K562 (cell line): ENCODE data around the gene MPIG6B. TPM values are rescaled to one million over a fixed set of nuclear protein-coding genes. Genes with fewer than 3 reads are reported as not detected.

ENCODE experiments used
- AFF1 ChIP-seq, 2 experiments: fragments of 450-650 bp; IDR thresholded peaks; 2 replicates each; pipeline ENCODE4 v1.6.1; 2018; ENCODE audit warnings: mild to moderate bottlenecking in 2 of 2, low read depth in 1 of 2; ENCODE audit not compliant: partially characterized antibody in 2 of 2
- ATF4 ChIP-seq: fragments of 450-650 bp; formaldehyde crosslinking; IDR thresholded peaks from 2 replicates; pipeline ENCODE4 v1.4.0; 2022; ENCODE audit warnings: mild to moderate bottlenecking, moderate library complexity
- ERF ChIP-seq: fragments of 450-650 bp; formaldehyde crosslinking; IDR thresholded peaks from 2 replicates; pipeline ENCODE4 v1.4.0; 2020; ENCODE audit warnings: mild to moderate bottlenecking, mixed read lengths
- FOSL1 ChIP-seq: fragments of 200-800 bp; sonication (Bioruptor generic); conservative IDR thresholded peaks from 2 replicates; pipeline ENCODE4 v1.6.1; 2016; ENCODE audit warnings: missing genetic modification characterization, missing compliant biosample characterization
- GTF2E2 ChIP-seq: fragments of 200-800 bp; sonication (Bioruptor generic); IDR thresholded peaks from 2 replicates; pipeline ENCODE4 v1.6.1; 2016; ENCODE audit warnings: missing genetic modification characterization, missing compliant biosample characterization
- JUN ChIP-seq, 2 experiments: sonication (generic) in 1 of 2; formaldehyde crosslinking in 1 of 2; IDR thresholded peaks; 2 replicates each; pipeline versions ENCODE4 v1.6.1 to v1.8.0; 2012 to 2022; ENCODE audit warnings: borderline replicate concordance in 2 of 2, mild to moderate bottlenecking in 2 of 2, improper control_type of control experiment in 1 of 2, low read depth in 1 of 2, low read length in 1 of 2, missing genetic modification reagents in 1 of 2
- L3MBTL2 ChIP-seq: fragments of 450-650 bp; IDR thresholded peaks from 2 replicates; pipeline ENCODE4 v1.6.1; 2016; ENCODE audit warnings: mild to moderate bottlenecking, moderate library complexity
- MTA3 ChIP-seq: fragments of 450-650 bp; formaldehyde crosslinking; IDR thresholded peaks from 2 replicates; pipeline ENCODE4 v1.6.1; 2017; ENCODE audit warnings: mild to moderate bottlenecking, borderline replicate concordance
- PML ChIP-seq: IDR thresholded peaks from 2 replicates; pipeline ENCODE4 v1.6.1; 2012; ENCODE audit warnings: low read length, inconsistent platforms
- POLR2G ChIP-seq: fragments of 200-400 bp; formaldehyde crosslinking; IDR thresholded peaks from 2 replicates; pipeline ENCODE4 v1.6.1; 2017; ENCODE audit warnings: low read depth, mild to moderate bottlenecking, antibody characterized with exemption, low read length, moderate library complexity
- RBBP5 ChIP-seq: fragments of 200-600 bp; sonication (generic); IDR thresholded peaks from 2 replicates; pipeline ENCODE4 v1.6.1; 2012; ENCODE audit warnings: borderline replicate concordance, mild to moderate bottlenecking, low read length, control low read depth, inconsistent platforms; ENCODE audit not compliant: insufficient read depth, poor library complexity, severe bottlenecking
- RBM14 ChIP-seq: fragments of 200-400 bp; formaldehyde crosslinking; IDR thresholded peaks from 2 replicates; pipeline ENCODE4 v1.6.1; 2018; ENCODE audit warnings: low read depth, mild to moderate bottlenecking, low read length, moderate library complexity, borderline replicate concordance; ENCODE audit not compliant: insufficient read depth
- RNF219 ChIP-seq: fragments of 250-450 bp; sonication (Bioruptor Pico); IDR thresholded peaks from 2 replicates; pipeline ENCODE4 v1.5.0; 2022; ENCODE audit warnings: mild to moderate bottlenecking
- SIRT6 ChIP-seq: IDR thresholded peaks from one replicate; pipeline ENCODE4 v1.6.1; 2012; ENCODE audit warnings: low read depth, mild to moderate bottlenecking, control low read depth, inconsistent platforms, low read length, moderate library complexity
- ZBED1 ChIP-seq: IDR thresholded peaks from 2 replicates; pipeline ENCODE4 v1.6.1; 2014
- ZBTB49 ChIP-seq: sonication (generic); formaldehyde crosslinking; IDR thresholded peaks from 2 replicates; pipeline ENCODE4 v1.8.0; 2022; ENCODE audit warnings: missing genetic modification reagents, mild to moderate bottlenecking, borderline replicate concordance
- polyA plus RNA-seq, 8 experiments: library from polyadenylated mRNA; depleted of rRNA in 4 of 8; stranded (reverse) in 5 of 8; unstranded in 3 of 8; fragments of >200 nt; fragmentation: Nextera tagmentation in 2 of 8; fragmentation: Illumina TruSeq in 1 of 8; extraction: Ambion mirVana in 2 of 8; extraction: Trizol in 1 of 8; gene quantifications; 2 replicates each; pipeline versions ENCODE4 v1.2.1 to v1.2.3, GENCODE V29; 2011 to 2014; ENCODE audit warnings: inconsistent platforms in 1 of 8, missing spikeins in 1 of 8
- total RNA-seq, 7 experiments: library from RNA; depleted of rRNA in 6 of 7; stranded (reverse); fragments of >200 nt in 6 of 7; fragmentation: Illumina TruSeq in 2 of 7; extraction: Trizol in 2 of 7; gene quantifications; 2 replicates each; pipeline versions ENCODE4 v1.2.1 to v1.2.3, GENCODE V29; 2011 to 2021; ENCODE audit warnings: low replicate concordance in 1 of 7

The MPIG6B gene
- total and polyA plus RNA-seq, 9 of the 15 experiments (the other 6 are each of a cell fraction or from before 2014, with no cell fraction given), result 0.11 to 1.2 (median 0.28) TPM; not detected in 1

GRCh38 chr6:31702819-31703716 lies 20.1 kb upstream of the MPIG6B start, which contains the start of gene ABHD16A (continued):
- TF ChIP-seq JUN (IDR thresholded peaks at IDR 0.05; ENCODE audit: borderline replicate concordance, low read depth, low read length) (peak; percentile 80), JUN (CRISPR knock-in tag; IDR thresholded peaks at IDR 0.05; ENCODE audit: borderline replicate concordance) (0 out of 2 replicates have a peak, but pooled peaks have one; percentile 24), ZBTB49 (CRISPR knock-in tag) (no peak), AFF1 (IDR thresholded peaks at IDR 0.05; ENCODE audit: low read depth in 1 of 2, partially characterized antibody in 2 of 2) (peak; percentile 54 to 99), ERF (CRISPR knock-in tag) (peak; percentile 74), MTA3 (peak; percentile 100), RBBP5 (peak; percentile 65), L3MBTL2 (peak; percentile 75), PML (peak; percentile 91; the same call in 1 of the 2 replicates), RNF219 (CRISPR knock-in tag) (no peak), RBM14 (no peak), GTF2E2 (tag) (peak; percentile 99), ATF4 (CRISPR knock-in tag) (peak; percentile 71), ZBED1 (no peak; the same call in none of the 2 replicates), POLR2G (peak; percentile 98), SIRT6 (peak; percentile 66), FOSL1 (tag) (peak; percentile 62; the same call in 1 of the 2 replicates)
